ENCODE results near the gene IL12RB1.
A peak's percentile ranks its signal among the peaks of the same experiment; 100 is the strongest.

Gene IL12RB1

GRCh38 chr19:18085702-18086457, 854 bp downstream of the IL12RB1 start:
- no peak for FAIRE-seq

- FAIRE-seq, result no peak
Measured at GRCh38 chr19:18083929-18084684, 2.6 kb downstream of the IL12RB1 start.

DNA sequence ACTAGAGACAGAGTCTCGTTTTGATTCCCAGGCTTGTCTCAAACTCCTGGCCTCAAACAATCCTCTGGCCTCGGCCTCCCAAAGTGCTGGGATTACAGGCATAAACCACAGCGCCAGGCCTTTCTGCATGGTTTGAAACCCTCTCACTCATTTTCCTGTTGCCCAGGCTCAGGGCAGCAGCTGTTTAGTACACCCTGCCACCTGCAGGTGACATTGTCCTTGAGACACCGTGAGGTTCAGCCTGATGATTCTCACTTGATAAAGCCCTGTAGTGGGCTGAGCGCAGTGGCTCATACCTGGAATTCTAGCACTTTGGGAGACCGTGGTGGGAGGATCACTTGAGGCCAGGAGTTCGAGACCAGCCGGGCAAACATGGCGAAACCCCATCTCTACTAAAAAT, 12.5 kb downstream of the IL12RB1 start:
- FAIRE-seq, result no peak

GRCh38 chr19:18073197-18073596, 13.5 kb downstream of the IL12RB1 start:
- FAIRE-seq, result no peak

DNA sequence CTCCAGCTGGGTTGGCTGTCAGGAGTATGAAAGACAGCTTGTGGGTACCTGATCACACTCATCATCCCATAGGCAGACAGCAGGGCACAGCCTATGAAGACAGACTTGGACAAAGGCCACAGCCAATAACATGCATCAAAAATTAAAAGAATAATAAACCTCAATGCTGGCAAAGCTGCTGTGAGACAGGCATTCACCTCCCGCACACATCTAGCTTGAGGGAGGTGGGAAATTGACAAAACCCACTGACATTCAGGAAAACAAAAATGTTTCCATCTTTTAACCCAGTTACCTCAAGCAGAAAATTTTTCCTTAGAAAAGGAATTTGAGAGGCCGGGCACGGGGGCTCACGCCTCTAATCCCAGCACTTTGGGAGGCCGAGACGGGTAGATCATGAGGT, 14.4 kb downstream of the IL12RB1 start:
- no peak for FAIRE-seq

GRCh38 chr19:18070181-18070580, 16.6 kb downstream of the IL12RB1 start:
- FAIRE-seq, result no peak

- no peak for FAIRE-seq
Measured at GRCh38 chr19:18069383-18069782, 17.4 kb downstream of the IL12RB1 start.

- FAIRE-seq, result no peak
Measured at GRCh38 chr19:18068395-18068794, 18.3 kb downstream of the IL12RB1 start.

DNA sequence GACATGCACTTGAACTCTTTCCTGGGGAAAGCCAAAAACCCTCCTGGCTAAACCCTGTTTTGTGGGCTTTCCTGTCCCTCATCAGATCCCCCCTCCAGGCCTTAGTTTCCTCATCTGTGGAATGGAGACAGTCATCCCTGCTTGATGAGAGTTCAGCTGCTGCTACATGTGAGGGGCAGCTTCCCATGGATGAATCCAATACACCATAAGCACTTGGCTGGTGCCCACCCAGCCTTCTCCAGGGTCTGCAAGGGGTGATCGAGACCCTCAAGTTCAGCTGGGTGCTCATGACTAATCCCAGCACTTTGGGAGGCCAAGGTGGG, 21.6 kb downstream of the IL12RB1 start:
- FAIRE-seq, result no peak

DNA sequence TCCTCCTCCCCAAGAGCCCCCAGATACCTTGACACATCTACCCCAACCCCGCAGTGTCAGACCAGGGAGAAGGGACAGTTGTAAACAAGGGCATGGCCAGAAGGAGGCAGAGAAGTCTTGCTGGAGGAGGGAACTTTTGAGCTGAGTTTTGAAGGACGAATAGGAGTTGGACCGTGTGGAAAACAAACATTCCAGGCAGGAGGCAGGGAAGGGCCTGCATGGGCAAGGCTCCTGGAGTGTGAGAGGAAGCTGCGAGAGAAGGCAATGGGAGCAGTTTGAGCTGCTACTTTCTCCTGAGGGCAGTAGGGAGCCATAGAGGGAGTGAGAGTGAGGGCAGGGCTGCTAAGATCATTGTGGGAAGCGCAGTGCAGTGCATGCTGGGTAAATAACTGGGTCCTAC, 23.3 kb downstream of the IL12RB1 start:
- FAIRE-seq, result no peak

DNA sequence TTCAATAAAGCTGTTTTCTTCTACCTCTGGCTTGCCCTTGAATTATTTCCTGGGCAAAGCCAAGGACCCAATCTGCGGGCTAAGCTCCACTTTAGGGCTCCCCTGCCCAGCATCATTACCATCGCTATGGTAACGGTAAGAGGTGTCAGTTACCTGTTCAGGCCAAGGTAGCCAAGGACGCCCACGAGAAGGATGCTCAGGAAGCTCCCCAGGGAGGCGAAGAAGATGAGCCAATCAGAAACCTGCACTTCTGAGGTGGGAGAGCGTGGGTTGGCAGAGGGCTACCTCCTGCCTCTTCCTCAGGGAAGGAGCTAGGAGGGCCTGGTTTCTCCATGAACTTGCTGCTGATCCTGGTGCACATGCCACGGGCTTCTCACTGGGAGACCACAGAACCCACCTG, 24.7 kb downstream of the IL12RB1 start:
- no peak for FAIRE-seq

DNA sequence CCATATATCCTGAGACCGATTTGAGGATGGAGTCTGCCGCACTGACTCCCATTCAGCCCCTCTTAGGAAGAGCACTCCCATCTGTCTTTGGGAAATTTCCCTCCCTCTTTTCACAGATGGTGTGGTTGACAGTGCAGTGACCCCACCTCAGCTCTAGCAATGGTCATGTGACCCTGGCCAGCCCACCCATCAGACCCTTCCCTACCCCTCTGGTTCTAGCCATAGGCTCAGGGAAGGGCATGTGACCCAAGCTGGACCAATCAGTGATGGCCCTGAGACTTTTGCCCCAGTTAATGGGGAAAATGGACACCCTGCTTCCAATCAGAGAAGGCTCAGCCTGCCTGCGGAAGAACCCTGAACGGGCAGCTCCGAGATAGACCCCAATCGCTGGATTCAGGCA, 26.3 kb downstream of the IL12RB1 start:
- FAIRE-seq, result no peak

DNA sequence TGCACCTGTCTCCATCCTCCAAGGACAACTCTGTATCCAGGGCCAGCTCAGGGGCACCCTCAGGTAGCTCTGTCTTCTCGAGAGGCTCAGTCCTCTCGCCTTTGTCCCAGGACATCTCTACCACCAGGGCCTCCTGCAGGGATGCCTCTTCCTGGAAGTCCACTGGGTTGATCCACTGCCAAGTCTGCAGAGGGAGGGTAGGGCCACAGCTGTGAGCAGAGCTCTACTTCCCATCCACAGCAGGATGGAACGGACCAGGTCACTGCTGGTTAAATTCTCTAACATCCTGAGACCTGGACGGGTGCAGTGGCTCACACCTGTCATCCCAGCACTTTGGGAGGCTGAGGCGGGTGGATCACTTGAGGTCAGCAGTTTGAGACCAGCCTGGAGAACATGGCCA, 26.8 kb downstream of the IL12RB1 start:
- no peak for FAIRE-seq

DNA sequence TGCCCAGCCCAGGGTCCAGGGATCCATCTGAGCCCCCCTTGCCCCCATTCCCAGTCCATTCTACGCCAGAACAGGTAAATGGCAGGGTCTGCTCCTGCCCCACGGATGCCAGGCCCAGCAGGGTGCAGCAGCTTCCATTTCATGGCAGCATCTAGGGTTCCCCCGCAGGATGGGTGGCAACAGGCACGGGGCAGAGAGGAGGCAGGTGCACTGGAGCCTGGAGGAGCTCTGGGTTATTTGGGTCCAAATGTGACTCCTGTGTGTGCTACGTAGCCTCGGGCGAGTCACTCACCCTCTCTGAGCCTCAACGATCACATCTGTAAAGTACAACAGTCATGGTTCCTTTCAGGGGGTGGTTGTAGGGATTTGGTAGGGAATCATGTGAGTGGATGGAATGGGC, 27.4 kb downstream of the IL12RB1 start:
- no peak for FAIRE-seq

DNA sequence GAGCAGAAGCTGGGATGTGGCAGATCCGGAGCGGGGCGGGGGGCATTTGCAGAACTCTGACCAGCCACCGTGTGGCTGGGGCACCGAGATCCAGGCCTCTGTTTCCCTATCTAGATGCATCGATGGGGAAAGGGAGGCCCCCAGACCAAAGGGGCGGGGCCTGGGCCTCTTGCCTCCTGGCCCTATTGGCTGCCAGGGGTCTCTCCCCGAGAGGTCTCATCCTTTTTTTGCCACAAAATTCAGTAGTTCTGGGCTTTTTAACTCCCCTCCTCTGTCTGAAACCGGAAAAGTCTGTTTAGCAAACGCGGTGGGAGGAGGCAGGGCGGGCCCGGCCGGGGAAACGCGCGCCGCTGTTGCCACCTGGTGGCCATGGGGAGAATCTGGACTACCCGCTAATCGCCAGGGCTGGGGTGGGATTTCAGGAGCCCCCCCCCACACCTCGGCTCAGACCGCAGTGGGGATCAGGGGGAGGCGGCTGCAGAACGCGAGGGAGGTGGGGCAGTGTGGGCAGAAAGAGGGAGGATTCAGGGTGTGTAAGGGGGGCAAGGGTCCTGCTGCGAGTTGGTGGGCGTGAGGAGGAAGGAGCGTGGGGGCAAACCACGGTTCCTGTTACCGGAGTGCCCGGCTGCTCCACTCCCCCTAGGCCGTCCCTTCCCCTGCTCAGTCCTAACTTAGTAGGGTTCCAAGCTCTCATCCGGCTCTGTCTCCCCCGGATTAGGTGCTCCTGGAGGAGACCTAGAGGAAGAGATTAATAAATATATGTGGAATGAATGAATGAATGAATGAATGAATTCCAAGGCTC, 28.3 kb downstream of the IL12RB1 start:
- FAIRE-seq, result peak; percentile 56

DNA sequence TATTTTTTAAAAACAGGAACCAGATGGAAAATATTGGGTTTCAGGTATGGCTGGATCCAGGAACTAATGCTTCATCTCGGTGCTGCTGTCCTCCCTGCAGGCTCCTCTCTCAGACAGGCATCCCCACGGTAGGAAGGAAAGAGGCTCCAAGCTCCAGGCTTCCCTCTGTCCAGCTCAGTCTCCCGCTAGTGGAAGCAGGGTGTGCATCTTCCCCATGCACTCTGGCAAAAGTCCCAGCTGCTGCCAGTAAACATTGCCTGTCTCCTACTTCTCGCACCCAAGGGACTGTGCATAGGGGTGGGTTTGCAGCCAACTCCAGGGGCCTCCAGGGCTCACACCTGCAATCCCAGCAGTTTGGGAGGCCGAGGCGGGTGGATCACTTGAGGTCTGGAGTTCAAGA, 29.2 kb downstream of the IL12RB1 start:
- FAIRE-seq, result no peak

DNA sequence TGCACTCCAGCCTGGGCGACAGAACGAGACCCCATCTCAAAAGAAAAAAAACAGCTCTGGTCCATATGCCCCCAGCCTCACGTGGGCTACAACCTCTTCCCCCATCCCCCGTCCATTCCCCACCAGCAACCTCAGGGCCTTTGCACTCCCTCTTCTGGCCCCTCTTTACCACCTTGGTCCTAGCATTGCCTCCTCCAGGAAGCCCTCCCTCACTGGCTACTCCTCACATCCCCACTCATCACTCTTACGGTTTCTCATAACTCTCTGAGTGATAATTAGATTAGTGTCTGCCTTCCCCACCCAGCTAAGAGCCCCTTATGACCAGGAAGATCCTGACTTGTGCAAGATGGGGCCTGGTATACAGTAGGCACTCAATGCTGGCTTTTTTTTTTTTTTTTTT, 30.8 kb downstream of the IL12RB1 start:
- FAIRE-seq, result no peak

- no peak for FAIRE-seq
Measured at GRCh38 chr19:18053576-18054219, 33.0 kb downstream of the IL12RB1 start.

- no peak for FAIRE-seq
Measured at GRCh38 chr19:18051887-18052286, 34.8 kb downstream of the IL12RB1 start.

DNA sequence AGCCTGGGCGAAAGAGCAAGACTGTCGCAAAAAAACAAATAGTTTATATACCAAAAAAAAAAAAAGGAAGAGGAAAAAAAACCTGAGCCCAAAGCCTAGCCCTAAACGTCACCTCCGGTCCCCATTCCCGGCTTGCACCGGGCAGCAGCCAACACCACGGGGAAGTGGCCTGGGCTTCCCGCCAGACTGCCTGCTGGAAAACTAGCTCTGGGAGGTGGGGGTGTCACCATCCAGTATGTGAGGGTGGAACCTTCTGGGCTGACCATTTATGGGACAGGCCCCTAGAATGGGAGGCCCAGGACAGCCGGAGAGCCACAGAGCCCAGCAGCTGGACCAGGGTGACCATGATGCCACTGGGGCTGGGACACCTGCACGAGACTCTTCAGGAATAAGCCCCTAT, 37.3 kb downstream of the IL12RB1 start:
- no peak for FAIRE-seq

DNA sequence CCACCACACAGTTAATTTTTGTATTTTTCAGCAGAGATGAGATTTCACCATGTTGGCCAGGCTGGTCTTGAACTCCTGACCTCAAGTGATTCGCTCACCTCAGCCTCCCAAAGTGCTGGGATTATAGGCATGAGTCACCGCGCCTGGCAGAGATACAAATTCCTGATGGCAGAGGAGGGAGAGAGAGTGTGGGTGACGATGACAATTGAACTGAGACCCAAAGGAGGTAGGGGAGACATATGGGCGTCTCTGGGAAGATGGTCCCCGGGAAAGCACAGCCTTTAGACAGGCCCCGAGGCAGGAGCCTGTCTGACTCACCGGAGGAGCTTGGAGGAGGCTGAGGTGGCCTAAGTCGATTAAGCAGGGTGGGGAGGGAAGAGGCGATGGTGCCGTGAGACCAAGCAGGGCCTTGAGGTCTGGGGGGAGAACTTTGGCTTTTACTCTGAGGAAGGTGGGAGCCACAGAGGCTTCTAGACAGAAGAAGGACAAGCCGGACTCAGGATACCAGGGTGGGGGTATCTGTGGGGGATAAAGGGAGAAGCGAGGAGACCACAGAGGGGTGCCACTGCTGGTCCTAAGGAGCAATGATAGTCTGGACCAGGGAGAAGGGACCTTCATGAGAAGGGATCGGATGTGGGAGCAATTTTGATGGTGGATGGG, 40.5 kb downstream of the IL12RB1 start:
- FAIRE-seq, result no peak

- FAIRE-seq, result no peak
Measured at GRCh38 chr19:18045307-18046050, 41.3 kb downstream of the IL12RB1 start.
